Activated CD4-positive, CD25-positive, alpha-beta regulatory T cell treated with anti-CD3 and anti-CD28 coated beads, Interleukin-2, amount 50 U/mL, for 72 hours (primary cell): ENCODE measurements around the gene CNTNAP5.

Experiments used
- DNase-seq: peaks from one replicate; pipeline ENCODE4 v3.0.0; 2021

Gene CNTNAP5

GRCh38 chr2:124065636-124066035 is 40.5 kb downstream of the CNTNAP5 start:
- no peak for DNase-seq

DNA sequence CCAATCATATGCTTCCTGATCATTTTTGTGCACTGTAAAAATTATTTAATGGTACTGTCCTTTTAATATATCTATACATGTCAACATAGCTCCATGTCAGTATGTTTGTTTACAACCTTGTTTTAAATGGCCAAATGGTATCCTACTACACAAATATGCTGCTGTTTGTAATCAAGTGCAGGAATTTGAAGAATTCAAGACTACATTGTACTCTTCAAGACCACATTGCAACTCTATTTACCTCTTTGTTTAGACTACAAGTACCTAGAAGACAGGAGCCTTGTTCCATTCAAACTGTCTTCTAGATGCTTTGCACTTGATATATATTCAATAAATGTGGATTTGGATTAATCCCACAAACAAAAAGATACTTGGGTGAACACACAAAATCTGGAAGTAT is 41.7 kb downstream of the CNTNAP5 start:
- DNase-seq = no peak

DNA sequence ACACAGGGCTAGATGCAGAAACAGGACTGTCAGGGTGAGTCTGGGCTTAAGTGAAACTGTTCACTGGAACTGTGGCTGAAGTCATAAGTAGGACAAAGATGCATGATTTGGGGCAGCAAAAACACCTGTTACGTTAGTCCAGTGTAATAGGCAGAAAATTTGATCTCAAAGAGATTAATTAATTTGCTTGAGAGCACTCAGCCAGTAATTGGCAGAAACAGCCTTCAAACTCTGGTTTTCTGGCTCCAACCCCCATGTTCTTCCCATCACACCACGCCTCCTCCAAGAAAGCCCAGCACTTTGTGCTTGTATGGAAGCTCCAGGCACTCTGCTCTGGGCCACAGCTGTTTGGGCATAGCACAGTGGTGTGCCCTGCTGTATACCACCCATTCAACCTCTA is 54.0 kb downstream of the CNTNAP5 start:
- no peak for DNase-seq

GRCh38 chr2:124080281-124081153 is 55.4 kb downstream of the CNTNAP5 start:
- DNase-seq = no peak

- no peak for DNase-seq
These were observed 56.1 kb downstream of the CNTNAP5 start for GRCh38 chr2:124081154-124081716.

- no peak for DNase-seq
These were observed 63.5 kb downstream of the CNTNAP5 start for GRCh38 chr2:124088616-124089015.

- DNase-seq = no peak
These were observed 66.6 kb downstream of the CNTNAP5 start for GRCh38 chr2:124091721-124092120.

- DNase-seq = no peak
These were observed 67.6 kb downstream of the CNTNAP5 start for GRCh38 chr2:124092651-124093050.

DNA sequence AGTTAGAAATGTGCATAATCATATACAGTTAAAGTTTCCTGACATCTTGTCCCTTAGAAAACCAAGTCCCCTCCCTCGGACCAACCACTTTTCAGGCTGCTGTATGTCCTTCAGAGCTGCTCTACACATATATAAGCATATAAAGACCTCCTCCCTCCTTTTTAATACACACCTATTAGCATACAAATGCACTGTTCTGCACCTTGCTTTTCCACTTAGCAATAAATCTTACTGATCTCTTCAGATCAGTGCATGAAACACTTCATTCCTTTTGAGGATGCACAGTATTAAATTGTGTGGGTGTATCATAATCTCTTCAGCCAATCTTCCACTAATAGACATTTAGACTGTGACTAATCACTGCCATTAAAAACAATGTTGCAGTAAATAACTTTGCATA is 79.8 kb downstream of the CNTNAP5 start:
- no peak for DNase-seq

- DNase-seq = no peak
These were observed 87.1 kb downstream of the CNTNAP5 start for GRCh38 chr2:124112206-124112605.

DNA sequence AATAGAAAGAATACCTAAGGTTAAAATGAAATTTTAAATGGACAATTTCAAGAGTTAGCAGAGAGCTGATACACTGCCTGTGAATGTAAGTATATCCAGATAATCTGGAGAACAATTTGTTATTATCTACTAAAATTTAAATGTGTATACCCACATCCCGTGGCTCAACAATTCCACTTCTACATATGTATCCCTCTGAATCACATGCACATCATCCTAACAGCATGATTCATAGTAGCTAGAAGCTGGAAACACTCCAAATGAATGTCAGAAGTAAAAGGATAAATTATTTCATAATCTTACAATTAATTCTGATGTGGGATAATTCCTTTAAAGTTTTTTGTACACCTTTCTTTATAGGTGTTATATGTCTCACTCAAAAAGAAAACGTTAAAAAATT is 87.9 kb downstream of the CNTNAP5 start:
- DNase-seq = no peak

DNA sequence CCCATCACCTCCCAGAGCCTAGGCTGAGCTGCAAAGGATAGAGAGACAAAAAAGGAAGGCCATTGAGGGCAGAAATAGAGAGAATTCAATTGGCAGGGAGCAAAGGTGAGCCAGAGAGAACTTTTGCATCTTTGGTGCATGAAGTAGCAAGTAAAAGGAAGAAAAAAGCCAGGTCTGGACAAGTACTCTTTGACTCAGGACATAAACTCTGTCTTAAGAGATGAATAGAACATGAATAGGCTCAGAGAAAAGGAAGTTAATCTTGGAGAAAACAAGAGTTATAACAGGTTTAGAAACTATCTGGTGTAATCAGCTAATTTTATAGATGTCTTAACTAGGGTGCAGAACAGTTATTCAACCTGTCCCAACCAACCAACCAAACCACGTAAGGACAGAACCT is 95.2 kb downstream of the CNTNAP5 start:
- no peak for DNase-seq

DNA sequence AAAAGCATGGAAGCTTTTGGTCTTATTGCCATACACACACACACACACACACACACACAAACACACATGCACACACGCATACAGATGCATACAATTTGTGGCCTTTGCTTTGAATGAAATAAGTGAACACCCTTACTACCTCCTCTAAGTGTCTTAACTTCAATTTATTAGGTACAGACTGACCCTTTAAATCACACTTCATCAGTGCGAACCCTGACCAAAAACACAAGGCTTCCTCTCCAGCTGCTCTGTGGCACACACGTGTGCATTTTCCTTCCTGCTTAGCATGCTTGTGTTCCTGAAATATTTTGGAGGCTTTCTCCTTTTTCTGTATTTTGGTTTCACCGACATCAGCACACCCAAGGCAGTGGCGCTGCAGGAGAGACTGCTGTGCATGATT is 96.0 kb downstream of the CNTNAP5 start:
- no peak for DNase-seq

DNA sequence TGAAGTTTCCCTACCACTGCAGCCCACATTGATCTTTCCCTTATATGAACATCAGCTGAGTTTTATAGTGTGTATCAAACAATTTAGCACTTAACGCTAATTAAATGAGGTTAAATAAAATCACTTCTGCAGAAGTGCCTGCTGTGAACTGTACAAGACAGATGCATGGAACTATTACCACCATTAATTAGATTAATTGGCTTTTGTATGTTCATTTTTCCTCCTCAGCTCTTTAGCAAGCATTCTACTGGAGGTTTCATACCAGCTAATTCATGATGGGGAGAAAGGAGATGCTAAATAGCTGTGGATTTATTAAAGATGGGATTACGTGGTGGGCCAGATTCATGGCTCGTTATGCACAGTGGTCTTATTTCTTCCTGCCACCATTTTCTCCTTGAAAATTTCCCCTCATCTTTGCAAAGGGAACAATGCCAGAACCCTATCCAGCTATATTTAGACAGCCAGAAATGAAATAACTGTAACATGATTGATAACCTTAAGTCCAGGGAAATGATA is 96.7 kb downstream of the CNTNAP5 start:
- DNase-seq = no peak

DNA sequence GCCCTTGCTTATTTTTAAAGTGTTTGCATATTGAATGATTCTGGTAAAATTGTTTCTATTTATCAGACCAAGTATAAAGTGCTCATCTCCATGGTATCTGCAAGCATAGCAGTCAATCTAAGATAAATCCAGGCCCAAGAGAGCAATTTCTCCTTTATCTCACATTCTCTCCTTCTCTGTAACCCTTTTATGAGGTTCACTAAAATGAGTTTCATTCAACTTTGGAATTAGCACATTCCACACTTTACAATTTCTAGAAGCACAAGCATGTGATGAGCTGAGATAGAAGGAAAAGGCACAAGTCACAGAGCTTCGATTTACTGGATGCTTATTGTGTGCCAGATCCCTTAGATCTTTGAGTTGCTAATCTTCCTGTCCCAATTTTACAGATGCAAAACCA is 97.3 kb downstream of the CNTNAP5 start:
- DNase-seq = no peak

- no peak for DNase-seq
These were observed 106.2 kb downstream of the CNTNAP5 start for GRCh38 chr2:124131276-124131675.

DNA sequence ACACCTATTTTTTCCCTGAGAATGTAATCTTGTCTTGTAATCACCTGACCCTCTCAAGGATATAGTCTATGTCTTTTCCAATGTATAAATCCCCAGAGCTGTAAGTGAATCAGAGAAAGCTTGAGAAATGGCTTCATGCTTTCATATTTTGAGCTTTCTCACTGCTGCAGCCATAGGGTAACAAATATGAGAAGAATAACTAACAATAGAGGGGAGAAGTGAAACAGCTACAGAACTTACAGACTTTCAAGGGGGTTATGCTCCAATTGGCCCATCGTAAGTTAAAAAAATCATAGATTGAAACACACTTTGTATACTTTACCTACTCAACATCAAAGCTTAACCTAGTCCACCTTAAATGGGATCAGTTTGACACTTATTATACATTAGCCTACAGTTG is 111.0 kb downstream of the CNTNAP5 start:
- no peak for DNase-seq

- DNase-seq = no peak
These were observed 113.0 kb downstream of the CNTNAP5 start for GRCh38 chr2:124138076-124138475.

- DNase-seq = no peak
These were observed 120.9 kb downstream of the CNTNAP5 start for GRCh38 chr2:124145982-124146381.

GRCh38 chr2:124147552-124147951 is 122.5 kb downstream of the CNTNAP5 start:
- DNase-seq = no peak

DNA sequence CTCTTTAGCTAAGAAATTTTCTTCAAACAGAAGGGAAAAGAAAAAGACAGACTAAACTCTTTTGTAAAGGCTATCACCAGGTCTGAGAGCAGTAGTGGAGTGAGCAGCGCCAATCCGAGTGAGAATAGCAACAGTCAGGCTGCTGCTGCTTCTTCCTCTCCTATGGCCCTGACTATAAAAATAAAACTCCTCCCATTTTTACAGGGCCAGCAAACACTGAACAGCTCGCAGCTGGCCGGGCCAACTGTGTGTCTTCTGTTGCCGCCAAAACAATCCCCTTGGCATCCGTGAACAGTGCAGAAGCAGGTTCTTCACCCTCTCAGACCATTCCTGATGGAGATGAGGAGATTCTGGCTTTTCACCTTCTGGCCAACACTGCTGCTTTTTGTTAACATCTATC is 124.5 kb downstream of the CNTNAP5 start:
- DNase-seq = no peak

- DNase-seq = no peak
These were observed 126.6 kb downstream of the CNTNAP5 start for GRCh38 chr2:124151691-124152090.

GRCh38 chr2:124153713-124154112 is 128.6 kb downstream of the CNTNAP5 start:
- no peak for DNase-seq

DNA sequence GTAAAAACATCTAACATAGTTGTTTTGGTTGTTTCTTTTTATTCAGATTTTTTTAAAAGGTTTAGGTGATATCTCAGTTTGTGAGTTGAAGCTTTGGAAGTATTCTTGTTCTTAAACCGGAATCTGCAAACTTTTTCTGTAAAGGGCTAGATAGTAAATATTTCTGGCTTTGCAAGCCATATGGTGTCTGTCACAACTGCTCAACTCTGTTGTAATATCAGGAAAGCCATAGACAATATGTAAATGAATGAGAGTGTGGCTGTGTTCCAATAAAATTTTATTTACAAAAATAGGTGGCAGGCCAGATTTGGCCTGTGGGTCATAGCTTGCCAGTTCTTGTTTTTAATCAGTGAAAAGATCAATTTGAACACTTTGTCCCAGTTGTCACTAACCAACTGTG is 134.1 kb downstream of the CNTNAP5 start:
- no peak for DNase-seq

GRCh38 chr2:124161542-124161941 is 136.5 kb downstream of the CNTNAP5 start:
- no peak for DNase-seq
